ENCODE measurements around the gene KCNG2.

GRCh38 chr18:79851489-79851888, 53.8 kb downstream of the KCNG2 start:
- TF ChIP-seq CTCF (IDR thresholded peaks at IDR 0.05): no peak
- TF ChIP-seq POLR2A (IDR thresholded peaks at IDR 0.05; ENCODE audit: low read depth): no peak
- no peak for TF ChIP-seq EP300 (IDR thresholded peaks at IDR 0.05)
- no peak for TF ChIP-seq POLR2AphosphoS5 (IDR thresholded peaks at IDR 0.05)
